GM12878 (cell line): ENCODE data around the gene MRPL33. TPM values are rescaled to one million over a fixed set of nuclear protein-coding genes. Genes with fewer than 3 reads are reported as not detected.

Source experiments
- ATAC-seq: fragments of 200-7000 bp; cut with Tn5 transposase; 3 replicates; pipeline ENCODE4 v1.9.1; 2020; ENCODE audit warnings: mild to moderate bottlenecking, moderate library complexity
- BruUV-seq: library from RNA; stranded (reverse); fragments of 400-500 nt; replicated peaks from 2 replicates; lab custom pipeline; 2021; lab: Mats Ljungman, UMichigan
- CTCF ChIA-PET: fragments of 300-600 bp; sonication (Branson Sonifier 250); formaldehyde crosslinking; extraction: SDS; loops from one replicate; lab custom pipeline; 2021; ENCODE audit warnings: inconsistent platforms; lab: Yijun Ruan, JAX
- POLR2A ChIA-PET: fragments of 350-600 bp; formaldehyde crosslinking; extraction: SDS; loops from one replicate; lab custom pipeline; 2021; ENCODE audit warnings: inconsistent platforms; lab: Charles Lee
- RAD21 ChIA-PET: fragments of 300-600 bp; sonication (Branson Sonifier 250); formaldehyde crosslinking; loops from one replicate; lab custom pipeline; 2023; ENCODE audit warnings: antibody characterized with exemption; ENCODE audit not compliant: unreplicated experiment; lab: Charles Lee
- SMC1A ChIA-PET: fragments of 300-600 bp; sonication (Branson Sonifier 250); formaldehyde crosslinking; loops from one replicate; lab custom pipeline; 2023; ENCODE audit not compliant: unreplicated experiment, uncharacterized antibody; lab: Charles Lee
- DNase-seq: peaks from one replicate; pipeline ENCODE4 v3.0.0-alpha.2; 2011; ENCODE audit warnings: low read depth, low spot score
- FAIRE-seq: peaks from 3 replicates; lab custom pipeline; 2011; peaks lifted over from hg19 to GRCh38; lab: Jason Lieb, UNC
- H2AFZ ChIP-seq: 2 replicates; pipeline ENCODE4 v1.6.0; 2011; ENCODE audit warnings: low read depth, low read length, control low read depth; ENCODE audit not compliant: control insufficient read depth
- H3K27ac ChIP-seq: 2 replicates; pipeline ENCODE4 v1.5.1; 2011; ENCODE audit warnings: control low read depth; ENCODE audit not compliant: control insufficient read depth, insufficient read depth
- H3K27me3 ChIP-seq, 2 experiments: replicated peaks in 1 of 2; 2 replicates each; pipeline versions ENCODE4 v1.6.0 to v1.6.1; 2011; ENCODE audit warnings: low read length in 1 of 2; ENCODE audit not compliant: control insufficient read depth in 2 of 2, insufficient read depth in 2 of 2
- H3K36me3 ChIP-seq, 2 experiments: 2 replicates each; pipeline ENCODE4 v1.5.1; 2011; ENCODE audit warnings: low read length in 1 of 2; ENCODE audit not compliant: control insufficient read depth in 2 of 2, insufficient read depth in 2 of 2
- H3K4me1 ChIP-seq: 2 replicates; pipeline ENCODE4 v1.6.1; 2011; ENCODE audit warnings: mild to moderate bottlenecking, low read length, moderate library complexity, mixed read lengths; ENCODE audit not compliant: control insufficient read depth, insufficient read depth
- H3K4me2 ChIP-seq: 2 replicates; pipeline ENCODE4 v1.6.0; 2011; ENCODE audit warnings: control low read depth; ENCODE audit not compliant: control insufficient read depth, insufficient read depth
- H3K4me3 ChIP-seq: fragments of 200-600 bp; sonication (generic); 2 replicates; pipeline ENCODE4 v1.5.1; 2016
- H3K79me2 ChIP-seq: 2 replicates; pipeline ENCODE4 v1.6.0; 2011; ENCODE audit warnings: low read length; ENCODE audit not compliant: control insufficient read depth, insufficient read depth
- H3K9ac ChIP-seq: 2 replicates; pipeline ENCODE4 v1.8.0; 2011; ENCODE audit warnings: low read length, control low read depth, mixed read lengths; ENCODE audit not compliant: control insufficient read depth, insufficient read depth
- H3K9me3 ChIP-seq: replicated peaks from 3 replicates; pipeline ENCODE4 v1.5.1; 2011; ENCODE audit warnings: mild to moderate bottlenecking, low read length; ENCODE audit not compliant: control insufficient read depth, insufficient read depth
- H4K20me1 ChIP-seq: 2 replicates; pipeline ENCODE4 v1.6.0; 2011; ENCODE audit not compliant: control insufficient read depth, insufficient read depth
- BMI1 ChIP-seq: fragments of 450-650 bp; IDR thresholded peaks from 2 replicates; pipeline ENCODE4 v1.6.1; 2016; ENCODE audit warnings: mild to moderate bottlenecking, moderate library complexity, borderline replicate concordance
- CBX3 ChIP-seq: fragments of 200-600 bp; sonication (generic); IDR thresholded peaks from 2 replicates; pipeline ENCODE4 v1.6.1; 2016; ENCODE audit warnings: low read depth, borderline replicate concordance
- CEBPB ChIP-seq, 2 experiments: fragments of 150-350 bp in 1 of 2; IDR thresholded peaks; 2 replicates each; pipeline ENCODE4 v1.6.1; 2012 to 2014; ENCODE audit warnings: low read depth in 2 of 2, low read length in 2 of 2, borderline replicate concordance in 1 of 2, inconsistent platforms in 1 of 2
- CHD4 ChIP-seq: fragments of 200-600 bp; sonication (generic); IDR thresholded peaks from 2 replicates; pipeline ENCODE4 v1.6.1; 2016; ENCODE audit warnings: mild to moderate bottlenecking
- CREB1 ChIP-seq: IDR thresholded peaks from 2 replicates; pipeline ENCODE4 v1.6.1; 2012; ENCODE audit warnings: low read depth, mild to moderate bottlenecking, inconsistent platforms
- EED ChIP-seq: sonication (generic); IDR thresholded peaks from 2 replicates; pipeline ENCODE4 v1.6.1; 2016; ENCODE audit warnings: antibody characterized with exemption, low read depth
- HCFC1 ChIP-seq: fragments of 150-350 bp; IDR thresholded peaks from 2 replicates; pipeline ENCODE4 v1.6.1; 2014; ENCODE audit warnings: low read length
- HDAC6 ChIP-seq: fragments of 200-600 bp; sonication (generic); IDR thresholded peaks from one replicate; pipeline ENCODE4 v1.8.0; 2017; ENCODE audit warnings: antibody characterized with exemption; ENCODE audit not compliant: unreplicated experiment
- IRF4 ChIP-seq: IDR thresholded peaks from 2 replicates; pipeline ENCODE4 v1.6.1; 2011; ENCODE audit warnings: low read depth, low read length
- MTA3 ChIP-seq: IDR thresholded peaks from 2 replicates; pipeline ENCODE4 v1.6.1; 2012; ENCODE audit warnings: low read length, inconsistent platforms, borderline replicate concordance
- NBN ChIP-seq: fragments of 450-650 bp; IDR thresholded peaks from 2 replicates; pipeline ENCODE4 v1.6.1; 2016
- POLR2AphosphoS2 ChIP-seq: IDR thresholded peaks from 2 replicates; pipeline ENCODE4 v1.6.1; 2011; ENCODE audit warnings: low read depth, mild to moderate bottlenecking, low read length, improper control_type of control experiment, moderate library complexity
- RAD51 ChIP-seq: fragments of 450-650 bp; IDR thresholded peaks from 2 replicates; pipeline ENCODE4 v1.6.1; 2016; ENCODE audit warnings: moderate library complexity, mild to moderate bottlenecking, inconsistent platforms
- TARDBP ChIP-seq: IDR thresholded peaks from 2 replicates; pipeline ENCODE4 v1.6.1; 2016; ENCODE audit warnings: borderline replicate concordance
- ZNF24 ChIP-seq: fragments of 450-650 bp; IDR thresholded peaks from 2 replicates; pipeline ENCODE4 v1.6.1; 2017; ENCODE audit warnings: antibody characterized with exemption, mild to moderate bottlenecking
- WGBS: methylation state at CpG from one replicate; pipeline ENCODE4 v1.1.6; 2016; ENCODE audit warnings: low lambda C conversion rate; ENCODE audit not compliant: insufficient replicate concordance, insufficient coverage; ENCODE audit errors: missing lambda C conversion rate; 5-methylcytosine and 5-hydroxymethylcytosine counted together
- in situ Hi-C: fragments of 300-500 bp; cut with MboI; formaldehyde crosslinking; loops from 9 replicates; pipeline ENCODE4 v1.14.3; 2018; ENCODE audit warnings: mixed read lengths
- intact Hi-C: fragments of 100-400 bp; cut with micrococcal nuclease; formaldehyde crosslinking; loops from one replicate; pipeline ENCODE4 v1.14.2; 2022; ENCODE audit not compliant: unreplicated experiment
- polyA plus RNA-seq, 11 experiments: library from polyadenylated mRNA; depleted of rRNA in 4 of 11; unstranded in 6 of 11; stranded (reverse) in 5 of 11; fragments of >200 nt; fragmentation: Nextera tagmentation in 4 of 11; fragmentation: Illumina TruSeq in 1 of 11; extraction: Ambion mirVana in 4 of 11; extraction: Trizol in 1 of 11; gene quantifications; 1 replicate in 1 of 11; 2 replicates in 10 of 11; pipeline versions ENCODE4 v1.2.1 to v1.2.3, GENCODE V29; 2011 to 2016; ENCODE audit warnings: inconsistent platforms in 2 of 11, missing spikeins in 2 of 11, low read depth in 1 of 11
- total RNA-seq, 4 experiments: library from RNA; depleted of rRNA in 3 of 4; stranded (reverse); fragments of >200 nt in 3 of 4; fragmentation: Illumina TruSeq in 1 of 4; extraction: Trizol in 1 of 4; gene quantifications; 2 replicates each; pipeline versions ENCODE4 v1.2.1 to v1.2.3, GENCODE V29; 2013 to 2021
- TF ChIP-seq, protein P1 (sequence below): fragments of 450-650 bp; IDR thresholded peaks from 2 replicates; pipeline ENCODE4 v1.6.1; 2017; ENCODE audit warnings: mild to moderate bottlenecking
- TF ChIP-seq, protein P2 (sequence below): fragments of 450-650 bp; conservative IDR thresholded peaks from 2 replicates; pipeline ENCODE4 v1.6.1; 2017; ENCODE audit warnings: mild to moderate bottlenecking, moderate library complexity
- TF ChIP-seq, protein P3 (sequence below): IDR thresholded peaks from 2 replicates; pipeline ENCODE4 v1.6.1; 2012; ENCODE audit warnings: low read depth, low read length, improper control_type of control experiment
- TF ChIP-seq, protein P4 (sequence below): fragments of 450-650 bp; IDR thresholded peaks from 2 replicates; pipeline ENCODE4 v1.6.1; 2017; ENCODE audit warnings: mild to moderate bottlenecking, low read depth, inconsistent platforms; ENCODE audit not compliant: poor library complexity, severe bottlenecking

The MRPL33 gene
- total and polyA plus RNA-seq, 10 of the 15 experiments (the other 5 are each of a cell fraction or from before 2014, with no cell fraction given) = 50.1 to 318 (median 160) TPM

DNA sequence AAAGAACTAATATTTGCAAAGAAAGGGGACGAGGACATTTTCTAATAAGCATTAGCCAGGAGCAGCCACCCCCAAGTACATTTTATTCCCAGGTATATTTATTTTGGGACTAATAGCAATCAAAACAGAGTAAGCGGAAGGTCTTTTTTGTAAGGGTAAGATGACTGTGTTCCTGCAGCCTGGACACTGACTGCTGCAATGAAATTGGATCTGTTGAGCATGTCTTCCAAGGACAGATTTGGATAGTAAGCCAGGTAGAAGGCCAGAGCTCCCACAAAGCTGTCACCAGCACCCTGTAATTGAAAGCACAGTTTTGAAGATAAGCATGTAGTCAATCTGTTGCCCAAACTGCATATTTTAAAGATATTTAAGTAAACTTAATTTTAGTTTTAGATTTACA, 10.0 kb downstream of the MRPL33 start (continued):
- TF ChIP-seq, protein P1, sequence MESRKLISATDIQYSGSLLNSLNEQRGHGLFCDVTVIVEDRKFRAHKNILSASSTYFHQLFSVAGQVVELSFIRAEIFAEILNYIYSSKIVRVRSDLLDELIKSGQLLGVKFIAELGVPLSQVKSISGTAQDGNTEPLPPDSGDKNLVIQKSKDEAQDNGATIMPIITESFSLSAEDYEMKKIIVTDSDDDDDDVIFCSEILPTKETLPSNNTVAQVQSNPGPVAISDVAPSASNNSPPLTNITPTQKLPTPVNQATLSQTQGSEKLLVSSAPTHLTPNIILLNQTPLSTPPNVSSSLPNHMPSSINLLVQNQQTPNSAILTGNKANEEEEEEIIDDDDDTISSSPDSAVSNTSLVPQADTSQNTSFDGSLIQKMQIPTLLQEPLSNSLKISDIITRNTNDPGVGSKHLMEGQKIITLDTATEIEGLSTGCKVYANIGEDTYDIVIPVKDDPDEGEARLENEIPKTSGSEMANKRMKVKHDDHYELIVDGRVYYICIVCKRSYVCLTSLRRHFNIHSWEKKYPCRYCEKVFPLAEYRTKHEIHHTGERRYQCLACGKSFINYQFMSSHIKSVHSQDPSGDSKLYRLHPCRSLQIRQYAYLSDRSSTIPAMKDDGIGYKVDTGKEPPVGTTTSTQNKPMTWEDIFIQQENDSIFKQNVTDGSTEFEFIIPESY = no peak
- no peak for TF ChIP-seq NBN
- no peak for TF ChIP-seq HDAC6
- TF ChIP-seq CHD4 = no peak
- no peak for TF ChIP-seq ZNF24

DNA sequence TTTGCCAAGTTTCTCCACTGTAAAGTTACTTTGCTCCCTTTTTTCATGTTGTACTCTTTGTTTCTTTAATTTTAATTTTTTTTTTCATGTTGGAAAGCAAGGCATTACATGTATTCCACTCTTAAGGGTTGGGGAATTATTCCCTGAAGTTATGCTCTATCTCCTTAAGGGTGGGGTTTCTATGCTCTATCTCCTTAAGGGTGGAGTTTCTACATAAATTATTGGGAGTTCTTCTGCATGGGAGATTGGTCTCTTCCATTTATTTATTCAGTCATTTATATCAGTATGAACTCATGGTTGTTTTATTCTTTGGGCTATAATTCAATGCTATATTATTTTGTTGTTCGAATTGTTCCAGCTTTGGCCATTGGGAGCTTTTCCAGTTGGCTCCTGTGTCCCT, 11.2 kb downstream of the MRPL33 start:
- no peaks in the 10 kb centered on the region for H3K79me2 ChIP-seq
- 96% methylated on average over 1 of the region's 1 CpG for WGBS
- no peak for ATAC-seq
- intact Hi-C loops (no loop called here), in situ Hi-C loops (no loop called here)
- H3K27me3 ChIP-seq = no peaks in the 10 kb centered on the region
- no peak overlapping the region for H2AFZ ChIP-seq
- ChIA-PET CTCF (no interaction called here), SMC1A (no interaction called here), RAD21 (no interaction called here), POLR2A (no interaction called here)
- no peaks in the 10 kb centered on the region for H3K4me1 ChIP-seq
- no peak overlapping the region for H3K4me2 ChIP-seq
- FAIRE-seq = no peak
- H3K36me3 ChIP-seq = no peaks in the 10 kb centered on the region
- no peaks in the 10 kb centered on the region; the same call in 1 of the 2 replicates for H4K20me1 ChIP-seq
- no peak overlapping the region for H3K4me3 ChIP-seq
- BruUV-seq = no TSS peak
- H3K27ac ChIP-seq = no peak overlapping the region
- DNase-seq = no peak
- no peaks in the 10 kb centered on the region for H3K9me3 ChIP-seq
- no peak overlapping the region for H3K9ac ChIP-seq
- TF ChIP-seq IRF4 (no peak), TARDBP (no peak), CBX3 (no peak), CREB1 (no peak), RAD51 (no peak), HCFC1 (no peak), POLR2AphosphoS2 (no peak), NBN (no peak), CEBPB (IDR thresholded peaks at IDR 0.05; ENCODE audit: borderline replicate concordance in 1 of 2, low read depth in 2 of 2, low read length in 2 of 2) (no peak), MTA3 (no peak), EED (no peak), BMI1 (no peak)
- TF ChIP-seq, protein P2, sequence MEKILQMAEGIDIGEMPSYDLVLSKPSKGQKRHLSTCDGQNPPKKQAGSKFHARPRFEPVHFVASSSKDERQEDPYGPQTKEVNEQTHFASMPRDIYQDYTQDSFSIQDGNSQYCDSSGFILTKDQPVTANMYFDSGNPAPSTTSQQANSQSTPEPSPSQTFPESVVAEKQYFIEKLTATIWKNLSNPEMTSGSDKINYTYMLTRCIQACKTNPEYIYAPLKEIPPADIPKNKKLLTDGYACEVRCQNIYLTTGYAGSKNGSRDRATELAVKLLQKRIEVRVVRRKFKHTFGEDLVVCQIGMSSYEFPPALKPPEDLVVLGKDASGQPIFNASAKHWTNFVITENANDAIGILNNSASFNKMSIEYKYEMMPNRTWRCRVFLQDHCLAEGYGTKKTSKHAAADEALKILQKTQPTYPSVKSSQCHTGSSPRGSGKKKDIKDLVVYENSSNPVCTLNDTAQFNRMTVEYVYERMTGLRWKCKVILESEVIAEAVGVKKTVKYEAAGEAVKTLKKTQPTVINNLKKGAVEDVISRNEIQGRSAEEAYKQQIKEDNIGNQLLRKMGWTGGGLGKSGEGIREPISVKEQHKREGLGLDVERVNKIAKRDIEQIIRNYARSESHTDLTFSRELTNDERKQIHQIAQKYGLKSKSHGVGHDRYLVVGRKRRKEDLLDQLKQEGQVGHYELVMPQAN = no peak
- TF ChIP-seq, protein P3, sequence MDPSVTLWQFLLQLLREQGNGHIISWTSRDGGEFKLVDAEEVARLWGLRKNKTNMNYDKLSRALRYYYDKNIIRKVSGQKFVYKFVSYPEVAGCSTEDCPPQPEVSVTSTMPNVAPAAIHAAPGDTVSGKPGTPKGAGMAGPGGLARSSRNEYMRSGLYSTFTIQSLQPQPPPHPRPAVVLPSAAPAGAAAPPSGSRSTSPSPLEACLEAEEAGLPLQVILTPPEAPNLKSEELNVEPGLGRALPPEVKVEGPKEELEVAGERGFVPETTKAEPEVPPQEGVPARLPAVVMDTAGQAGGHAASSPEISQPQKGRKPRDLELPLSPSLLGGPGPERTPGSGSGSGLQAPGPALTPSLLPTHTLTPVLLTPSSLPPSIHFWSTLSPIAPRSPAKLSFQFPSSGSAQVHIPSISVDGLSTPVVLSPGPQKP = no peak
- TF ChIP-seq, protein P4, sequence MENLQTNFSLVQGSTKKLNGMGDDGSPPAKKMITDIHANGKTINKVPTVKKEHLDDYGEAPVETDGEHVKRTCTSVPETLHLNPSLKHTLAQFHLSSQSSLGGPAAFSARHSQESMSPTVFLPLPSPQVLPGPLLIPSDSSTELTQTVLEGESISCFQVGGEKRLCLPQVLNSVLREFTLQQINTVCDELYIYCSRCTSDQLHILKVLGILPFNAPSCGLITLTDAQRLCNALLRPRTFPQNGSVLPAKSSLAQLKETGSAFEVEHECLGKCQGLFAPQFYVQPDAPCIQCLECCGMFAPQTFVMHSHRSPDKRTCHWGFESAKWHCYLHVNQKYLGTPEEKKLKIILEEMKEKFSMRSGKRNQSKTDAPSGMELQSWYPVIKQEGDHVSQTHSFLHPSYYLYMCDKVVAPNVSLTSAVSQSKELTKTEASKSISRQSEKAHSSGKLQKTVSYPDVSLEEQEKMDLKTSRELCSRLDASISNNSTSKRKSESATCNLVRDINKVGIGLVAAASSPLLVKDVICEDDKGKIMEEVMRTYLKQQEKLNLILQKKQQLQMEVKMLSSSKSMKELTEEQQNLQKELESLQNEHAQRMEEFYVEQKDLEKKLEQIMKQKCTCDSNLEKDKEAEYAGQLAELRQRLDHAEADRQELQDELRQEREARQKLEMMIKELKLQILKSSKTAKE = no peak
